SW 1271 (cell line): ENCODE data around the gene RASSF3.
A peak's percentile ranks its signal among the peaks of the same experiment; 100 is the strongest.
"Not testable (repeated sequence)": the region's sequence is repeated elsewhere in the genome, so short reads cannot be mapped to it uniquely, and the experiment has no call there.

Experiments
- DNase-seq, 2 experiments: peaks; one replicate each; lab custom pipeline; 2025; lab: John Stamatoyannopoulos, UW

RASSF3 gene

DNA sequence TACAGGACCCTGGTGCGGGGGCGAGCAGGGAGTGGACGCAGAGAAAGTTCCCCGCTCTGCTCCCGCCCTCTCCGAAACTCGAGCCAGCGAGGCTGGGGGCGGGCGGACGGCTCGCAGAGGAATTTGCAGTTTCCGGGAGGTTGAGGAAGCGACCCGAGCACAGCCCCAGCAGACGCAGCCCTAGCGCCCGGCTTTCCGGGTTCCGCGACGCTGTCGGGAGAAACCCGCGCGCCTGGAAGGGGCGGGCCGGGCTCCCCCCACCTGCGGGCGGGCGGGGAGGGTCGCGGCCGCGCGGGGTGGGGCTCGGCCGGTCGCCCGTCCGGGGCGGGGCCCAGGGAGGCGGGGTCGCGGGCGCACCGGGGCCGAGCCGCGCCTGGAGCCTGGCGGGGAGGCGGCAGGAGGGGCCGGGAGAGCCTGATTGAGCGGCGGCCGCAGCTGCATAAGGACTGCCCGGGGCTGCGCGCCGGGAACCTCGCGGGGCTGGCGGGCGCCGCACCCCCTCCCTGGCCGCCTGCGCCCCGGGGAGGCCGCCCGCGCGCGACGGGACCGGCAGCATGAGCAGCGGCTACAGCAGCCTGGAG, at the start of gene RASSF3:
RASSF3 (plus strand) TSS at position 417 of the 581 bp plus-strand sequence; CDS start at position 555, 138 bp downstream.
- DNase-seq: peak; percentile 64 to 70

GRCh38 chr12:64561302-64562136, 48.8 kb upstream of the RASSF3 start:
- DNase-seq: no peak

- no peak for DNase-seq
These were observed 44.2 kb upstream of the RASSF3 start for GRCh38 chr12:64566122-64566521.

DNA sequence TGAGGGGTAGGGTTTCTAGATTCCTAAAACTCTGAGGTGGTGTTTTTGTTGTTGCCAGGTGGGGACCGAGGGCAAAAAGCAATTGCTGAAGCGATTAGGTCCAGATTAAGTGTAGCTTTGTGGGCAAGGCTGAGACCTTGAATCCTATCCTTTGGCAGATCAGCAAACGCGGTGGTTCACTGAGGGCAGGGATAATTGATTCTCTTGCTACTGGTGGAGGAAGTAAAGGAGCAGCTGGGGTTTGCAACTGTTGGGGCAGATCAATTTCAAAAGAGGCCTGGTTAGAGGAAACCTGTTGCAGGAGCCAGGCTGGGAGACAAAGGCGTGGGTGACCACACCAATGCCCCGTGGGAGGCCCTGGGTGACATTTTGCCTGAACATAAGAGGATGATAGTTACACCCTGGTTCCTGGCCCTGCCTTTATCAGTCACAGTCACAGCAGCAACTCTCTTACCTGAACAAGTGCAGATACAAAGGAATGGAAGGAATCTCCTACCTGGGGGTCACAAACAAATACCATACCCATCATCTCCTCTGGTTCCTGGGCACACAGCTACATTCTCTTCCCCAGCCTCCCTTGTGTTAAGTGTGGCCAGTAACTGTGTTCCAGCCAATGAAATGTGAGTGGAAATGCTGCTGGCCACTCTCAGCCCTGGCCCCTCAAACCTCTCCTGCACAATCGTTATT, 43.3 kb upstream of the RASSF3 start:
- DNase-seq: no peak

DNA sequence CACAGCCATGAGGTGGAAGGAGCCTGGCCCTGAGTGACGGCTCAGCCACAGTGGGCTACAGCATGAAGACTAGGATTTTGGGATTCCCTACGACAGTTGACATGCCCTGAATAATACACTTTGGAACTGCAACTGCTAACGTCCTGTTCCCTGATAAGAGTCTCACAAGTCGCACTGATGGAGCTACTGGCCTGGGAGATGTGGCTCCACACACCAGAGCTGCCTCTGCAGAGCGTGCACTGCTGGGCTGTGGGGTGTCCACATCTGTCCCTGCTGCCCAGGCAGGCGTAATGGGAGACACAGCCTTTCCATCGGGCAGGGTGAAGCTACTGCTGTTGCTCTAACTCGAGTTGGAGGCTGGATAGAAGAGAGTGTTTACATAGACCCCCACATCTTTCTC, 42.7 kb upstream of the RASSF3 start:
- no peak for DNase-seq

- no peak for DNase-seq
These were observed 42.0 kb upstream of the RASSF3 start for GRCh38 chr12:64568298-64568697.

GRCh38 chr12:64569923-64570691, 40.2 kb upstream of the RASSF3 start:
- DNase-seq: no peak

GRCh38 chr12:64571411-64571810, 38.9 kb upstream of the RASSF3 start:
- DNase-seq: no peak

DNA sequence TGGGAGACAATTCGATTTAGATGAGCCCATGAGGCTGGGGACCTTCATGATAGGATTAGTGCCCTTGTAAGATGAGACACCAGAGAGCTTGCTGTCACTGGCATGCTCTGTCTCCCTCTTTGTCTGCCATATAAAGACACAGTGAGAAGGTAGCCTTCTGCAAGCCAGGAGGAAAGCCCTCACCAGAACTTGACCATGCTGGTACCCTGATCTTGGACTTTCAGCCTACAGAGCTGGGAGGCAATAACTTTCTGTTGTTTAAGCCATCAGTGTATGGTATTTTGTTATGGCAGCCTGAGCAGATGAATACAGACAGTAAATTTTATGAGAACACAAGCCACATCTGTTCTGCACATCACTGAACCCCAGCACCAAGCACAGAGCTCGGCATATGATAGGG, 38.1 kb upstream of the RASSF3 start:
- no peak for DNase-seq

GRCh38 chr12:64574837-64575236, 35.5 kb upstream of the RASSF3 start:
- DNase-seq: no peak

- no peak for DNase-seq
These were observed 33.2 kb upstream of the RASSF3 start for GRCh38 chr12:64577046-64577445.

- no peak for DNase-seq
These were observed 31.7 kb upstream of the RASSF3 start for GRCh38 chr12:64578566-64578965.

GRCh38 chr12:64580681-64581080, 29.6 kb upstream of the RASSF3 start:
- DNase-seq: no peak

DNA sequence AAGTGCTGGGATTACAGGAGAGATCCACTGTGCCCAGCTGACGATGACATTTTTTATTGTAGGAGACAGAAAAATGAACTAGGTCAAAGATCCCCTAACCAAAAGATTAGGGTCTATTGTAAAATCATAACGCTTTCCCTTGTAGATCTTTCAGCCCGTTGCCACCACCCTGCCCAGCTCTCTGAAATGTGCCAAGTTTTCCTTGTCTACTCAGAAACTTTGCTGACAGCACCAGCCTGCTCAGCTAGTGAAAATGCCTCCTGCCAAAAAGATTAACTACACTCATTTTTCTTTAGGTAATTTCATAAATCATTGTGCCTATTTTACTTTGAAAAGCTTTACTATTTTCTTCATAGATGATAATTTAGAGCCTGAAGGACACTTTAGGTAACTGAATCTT, 28.2 kb upstream of the RASSF3 start:
- DNase-seq: no peak

DNA sequence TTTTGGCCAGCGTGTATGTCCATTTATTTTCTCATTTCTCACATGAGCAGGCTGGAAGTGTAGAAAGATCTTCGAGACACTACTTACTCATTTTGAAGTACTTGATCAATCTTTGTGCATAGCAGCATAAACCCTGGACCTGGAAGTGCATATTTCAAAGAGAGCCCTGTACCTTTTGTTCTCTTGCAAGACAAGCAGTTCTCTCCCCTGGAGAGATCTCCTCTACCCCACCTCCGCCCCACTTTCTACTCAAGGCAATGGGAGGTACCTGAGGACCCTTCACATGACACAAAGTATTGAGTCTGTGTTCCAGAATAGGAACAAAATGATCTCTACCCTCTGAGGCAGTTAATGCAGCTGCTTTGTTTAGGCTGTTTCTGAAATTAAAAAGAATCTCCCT, 27.4 kb upstream of the RASSF3 start:
- no peak for DNase-seq

DNA sequence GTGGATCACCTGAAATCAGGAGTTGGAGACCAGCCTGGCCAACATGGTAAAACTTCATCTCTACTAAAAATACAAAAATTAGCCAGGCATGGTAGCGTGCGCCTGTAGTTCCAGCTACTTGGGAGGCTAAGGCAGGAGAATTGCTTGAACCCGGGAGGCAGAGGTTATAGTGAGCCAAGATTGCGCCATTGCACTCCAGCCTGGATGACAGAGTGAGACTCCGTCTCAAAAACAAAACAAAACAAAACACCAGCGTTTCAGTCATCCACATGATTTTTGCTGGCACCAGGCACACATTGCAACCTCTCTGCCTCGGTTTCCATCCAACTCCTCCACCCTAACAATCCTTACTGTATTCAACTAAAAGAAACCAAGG, 26.9 kb upstream of the RASSF3 start:
- DNase-seq: not testable (repeated sequence)

GRCh38 chr12:64583771-64584421, 26.4 kb upstream of the RASSF3 start:
- no peak for DNase-seq

- no peak for DNase-seq
These were observed 25.2 kb upstream of the RASSF3 start for GRCh38 chr12:64585104-64585503.

DNA sequence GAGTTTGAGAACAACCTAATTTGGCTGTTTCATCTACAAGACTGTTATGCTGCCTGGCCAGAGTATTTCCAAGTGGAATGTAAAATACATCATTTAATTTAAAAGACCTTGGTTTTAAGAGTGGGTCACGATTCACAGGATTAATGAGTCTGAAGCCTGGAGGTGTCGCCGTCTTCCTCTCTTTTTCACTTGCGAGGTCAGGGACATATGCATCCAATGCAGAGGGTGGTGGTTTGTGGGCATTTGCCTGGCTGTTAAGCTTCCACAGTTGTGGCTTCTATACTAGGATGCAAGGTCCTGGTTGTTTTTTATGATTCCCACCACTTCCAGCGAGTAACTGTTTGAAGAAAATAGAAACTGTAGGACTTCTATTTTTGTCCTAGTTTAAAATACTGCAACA, 22.8 kb upstream of the RASSF3 start:
- DNase-seq: no peak

DNA sequence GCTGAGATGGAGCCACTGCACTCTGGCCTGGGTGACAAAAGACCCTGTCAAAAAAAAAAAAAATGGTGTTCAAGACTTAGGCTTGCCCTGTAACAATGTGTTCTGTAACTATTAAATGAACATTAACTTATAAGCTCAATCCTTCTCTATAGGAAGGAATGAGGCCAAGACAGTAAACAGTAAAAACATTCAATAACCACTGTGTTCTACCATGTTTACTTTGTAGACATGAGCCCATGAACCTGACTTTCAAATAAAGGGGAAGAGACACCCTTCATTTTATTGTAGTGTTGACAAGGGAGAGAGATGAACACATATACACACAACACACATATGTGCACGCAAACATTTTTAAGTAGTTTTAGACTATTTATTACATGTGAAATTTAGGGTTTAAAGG, 20.1 kb upstream of the RASSF3 start:
- no peak for DNase-seq

DNA sequence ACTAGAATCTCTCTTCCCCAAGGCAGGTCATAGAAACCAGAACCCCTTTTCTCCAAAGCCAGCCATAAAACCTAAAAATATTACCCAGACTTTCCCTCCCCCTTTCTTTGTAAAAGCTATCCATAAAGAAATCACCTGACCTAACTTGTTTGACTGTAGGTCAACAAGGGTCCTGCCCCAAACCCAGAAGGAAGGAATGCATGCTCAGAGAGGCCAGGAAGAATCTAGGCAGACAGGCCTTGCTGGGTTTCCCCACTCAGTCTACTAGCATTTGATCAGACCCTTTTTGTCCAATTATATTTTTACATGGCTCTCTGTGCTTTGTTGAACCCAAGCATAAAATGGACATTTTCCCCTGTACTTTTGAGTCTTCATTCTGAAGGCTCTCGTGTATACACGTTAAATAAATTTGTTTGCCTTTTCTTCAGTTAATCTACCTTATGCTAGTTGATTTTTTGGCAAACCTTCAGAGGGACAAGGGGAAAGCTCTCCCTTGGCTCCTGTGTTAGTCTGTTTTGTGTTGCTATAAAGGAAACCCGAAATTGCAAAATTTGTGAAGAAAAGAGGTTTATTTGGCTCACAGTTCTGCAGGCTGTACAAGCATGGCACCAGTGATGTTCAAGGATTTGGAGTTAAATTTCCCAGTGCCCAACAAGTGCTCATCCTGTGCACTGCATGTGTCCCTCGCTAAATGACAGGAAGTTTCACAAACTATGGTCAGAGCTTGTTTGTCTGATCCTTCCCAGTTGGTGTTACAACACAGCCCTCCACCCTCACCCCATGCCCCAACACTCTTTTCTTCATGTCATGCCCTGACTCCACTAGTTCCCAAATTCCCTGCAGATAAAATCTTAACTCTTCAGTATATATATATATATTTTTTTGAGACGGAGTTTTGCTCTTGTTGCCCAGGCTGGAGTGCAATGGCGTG, 14.2 kb upstream of the RASSF3 start:
- no peak for DNase-seq
